HG02678 (cell line): ENCODE measurements around the gene CHGA.

ENCODE experiments used
- ATAC-seq: cut with Tn5 transposase; IDR thresholded peaks from one replicate; pipeline ENCODE4 v1.9.1; 2021; ENCODE audit warnings: mild to moderate bottlenecking, moderate library complexity; ENCODE audit not compliant: unreplicated experiment

CHGA gene

DNA sequence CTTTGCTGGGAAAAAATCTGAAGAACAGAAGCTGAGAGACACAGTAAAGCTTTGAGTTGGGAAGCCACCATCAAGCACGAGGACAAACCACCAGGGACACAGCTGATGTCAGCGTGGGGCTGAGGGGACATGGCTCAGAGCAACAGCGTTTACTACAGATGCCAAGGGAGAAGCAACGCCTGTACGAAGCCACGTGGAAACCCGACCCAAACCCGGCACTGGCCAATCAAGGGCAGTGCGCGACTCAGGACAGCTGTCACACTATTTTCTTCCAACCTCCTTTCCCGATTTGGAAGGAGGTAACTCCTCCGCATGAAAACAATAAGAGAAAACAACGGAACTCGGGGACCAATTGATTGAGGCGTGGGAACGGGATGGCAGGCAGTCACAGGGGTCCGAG is 20.2 kb upstream of the CHGA start:
- ATAC-seq = no peak

DNA sequence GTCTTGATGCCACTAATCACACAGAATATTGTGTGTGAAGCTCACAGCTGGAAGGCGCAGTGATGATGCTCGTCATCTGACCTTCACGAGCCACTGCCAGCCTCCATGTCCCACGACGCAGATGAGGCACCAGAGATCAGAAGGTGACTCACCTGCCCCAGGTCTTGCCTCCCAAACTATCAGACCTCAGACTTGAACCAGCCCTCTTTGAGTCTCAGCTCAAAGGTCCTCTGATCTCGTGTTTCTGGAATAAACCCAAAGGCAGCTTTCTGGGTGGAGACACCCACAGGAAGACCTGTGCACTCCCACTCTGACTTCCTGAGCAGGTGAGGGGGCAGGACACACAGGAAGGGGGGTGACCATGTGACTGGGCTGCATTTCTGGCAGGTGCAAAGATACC is 19.6 kb upstream of the CHGA start:
- ATAC-seq = no peak

DNA sequence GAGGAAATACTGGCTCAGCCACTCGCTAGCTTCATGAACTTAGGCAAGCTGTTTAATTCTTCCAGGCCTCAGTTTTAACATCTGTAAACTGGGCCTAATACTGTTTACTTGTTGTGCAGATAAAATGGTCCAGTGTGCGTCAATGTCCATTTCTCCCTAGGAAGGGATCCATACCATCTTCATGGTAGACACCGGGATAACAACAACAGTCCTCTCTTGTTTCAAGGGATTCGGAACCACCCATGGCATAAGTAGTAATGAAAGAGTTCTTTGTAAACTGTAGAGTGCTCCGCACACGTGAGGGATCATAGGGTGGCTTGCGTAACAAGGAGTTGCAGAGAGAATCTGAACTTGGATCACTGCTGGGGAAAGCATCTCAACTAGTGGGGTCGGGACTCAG is 17.3 kb upstream of the CHGA start:
- no peak for ATAC-seq

DNA sequence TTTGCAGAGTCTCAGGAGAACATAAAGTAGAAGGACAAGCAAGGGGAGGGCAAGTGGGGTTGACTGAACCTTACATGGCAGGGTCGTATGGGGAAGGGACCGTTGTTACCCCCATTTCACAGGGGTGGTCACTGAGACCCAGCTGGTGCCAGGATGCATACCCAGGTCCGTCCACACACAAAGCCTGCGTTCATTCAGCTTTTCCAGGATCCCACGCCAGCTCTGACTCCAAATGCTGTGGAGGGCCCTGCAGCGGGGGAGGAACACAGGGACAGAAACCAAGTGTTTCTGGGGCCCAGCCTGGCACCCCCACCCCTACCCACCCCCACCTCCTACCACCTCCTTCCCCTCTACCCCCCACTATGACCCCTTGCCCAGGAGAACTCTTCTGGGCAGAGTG is 16.5 kb upstream of the CHGA start:
- ATAC-seq = no peak

DNA sequence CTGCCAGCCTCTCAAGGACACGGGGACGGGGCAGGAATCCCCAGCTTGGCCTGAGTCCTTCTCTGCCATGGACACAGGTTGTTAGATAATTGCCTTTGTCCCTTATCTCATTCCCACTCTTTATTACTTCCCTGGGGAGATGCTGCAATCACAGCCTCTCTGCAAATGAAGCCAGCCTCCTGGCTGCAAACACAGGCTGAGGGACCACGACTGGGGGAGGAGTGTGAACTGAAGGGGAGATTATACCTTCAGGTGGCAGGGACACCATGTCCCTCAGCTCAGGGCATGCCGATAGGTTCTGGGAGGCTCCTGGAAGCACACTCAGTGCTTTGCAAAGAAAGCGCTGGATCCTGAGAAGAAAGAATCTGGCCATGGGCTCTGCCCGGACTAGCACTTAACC is 16.1 kb upstream of the CHGA start:
- ATAC-seq = no peak

DNA sequence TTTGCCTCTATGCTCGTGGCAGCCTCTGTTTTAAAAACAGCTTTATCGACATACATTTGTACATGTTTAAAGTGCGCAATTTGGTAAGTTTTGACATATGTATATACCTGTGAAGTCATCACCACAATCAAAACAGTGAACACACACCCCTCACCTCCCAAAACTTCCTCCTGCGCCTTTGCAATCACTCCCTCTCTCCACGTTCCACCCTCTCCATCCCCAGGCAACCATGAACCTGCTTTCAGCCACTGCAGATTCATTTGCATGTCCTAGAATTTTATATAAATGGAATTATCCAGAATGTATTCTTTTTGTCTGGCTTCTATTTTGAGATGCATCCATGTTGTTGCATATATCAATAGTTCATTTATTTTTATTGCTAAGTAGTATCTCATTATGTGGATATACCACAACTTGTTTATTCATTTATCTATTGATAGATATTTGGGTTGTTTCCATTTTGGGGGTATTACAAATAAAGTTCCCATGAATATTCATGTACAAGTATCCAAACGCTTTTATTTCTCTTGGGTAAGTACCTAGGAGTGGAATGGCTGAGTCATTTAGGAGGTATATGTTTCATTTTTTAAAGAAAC is 15.5 kb upstream of the CHGA start:
- no peak for ATAC-seq

DNA sequence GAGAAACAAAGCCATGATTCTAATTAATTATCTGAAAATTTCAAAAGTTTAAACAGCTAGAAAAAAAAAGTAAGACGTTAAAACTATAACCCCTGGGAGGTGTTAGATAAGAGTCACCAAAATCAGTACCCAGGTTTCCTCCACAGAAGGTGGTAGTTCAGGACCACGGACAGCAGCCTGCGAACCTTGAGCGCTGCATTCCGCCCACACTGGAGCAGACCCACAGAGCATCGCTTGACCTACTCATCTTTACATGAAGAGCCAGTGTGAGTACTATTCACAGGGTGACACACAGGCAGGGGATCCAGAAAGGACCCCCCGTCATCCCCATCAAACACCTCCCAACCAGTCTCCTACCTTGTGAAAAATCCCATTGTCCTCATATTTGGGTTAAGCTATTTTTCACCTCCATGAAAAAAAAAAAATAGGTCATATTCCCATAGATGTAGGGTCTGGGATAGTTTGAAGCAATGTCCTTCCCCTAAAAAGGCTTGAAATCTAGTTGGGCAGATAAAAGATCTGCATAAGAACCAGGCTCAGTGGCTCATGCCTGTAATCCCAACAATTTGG is 8.8 kb upstream of the CHGA start:
- no peak for ATAC-seq

DNA sequence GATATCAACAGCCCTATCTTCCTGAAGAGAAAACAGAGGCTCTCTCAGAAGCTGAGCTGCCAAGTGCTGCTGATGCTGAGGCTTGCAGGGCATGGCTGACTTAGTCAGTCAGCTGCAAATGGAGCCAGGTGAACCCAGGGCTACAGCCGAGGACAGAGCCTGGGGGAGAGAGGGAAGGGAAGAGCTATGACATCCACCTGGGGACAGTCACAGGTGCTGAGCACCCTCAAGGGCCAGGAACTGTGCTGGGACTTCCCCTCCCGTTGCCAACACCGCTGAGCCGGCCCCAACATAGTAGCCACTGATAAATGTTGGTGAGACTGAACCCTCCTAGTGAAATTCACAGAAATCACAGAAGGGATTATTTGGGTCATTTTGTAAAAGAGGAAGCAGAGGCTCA is 6.7 kb upstream of the CHGA start:
- ATAC-seq = no peak

DNA sequence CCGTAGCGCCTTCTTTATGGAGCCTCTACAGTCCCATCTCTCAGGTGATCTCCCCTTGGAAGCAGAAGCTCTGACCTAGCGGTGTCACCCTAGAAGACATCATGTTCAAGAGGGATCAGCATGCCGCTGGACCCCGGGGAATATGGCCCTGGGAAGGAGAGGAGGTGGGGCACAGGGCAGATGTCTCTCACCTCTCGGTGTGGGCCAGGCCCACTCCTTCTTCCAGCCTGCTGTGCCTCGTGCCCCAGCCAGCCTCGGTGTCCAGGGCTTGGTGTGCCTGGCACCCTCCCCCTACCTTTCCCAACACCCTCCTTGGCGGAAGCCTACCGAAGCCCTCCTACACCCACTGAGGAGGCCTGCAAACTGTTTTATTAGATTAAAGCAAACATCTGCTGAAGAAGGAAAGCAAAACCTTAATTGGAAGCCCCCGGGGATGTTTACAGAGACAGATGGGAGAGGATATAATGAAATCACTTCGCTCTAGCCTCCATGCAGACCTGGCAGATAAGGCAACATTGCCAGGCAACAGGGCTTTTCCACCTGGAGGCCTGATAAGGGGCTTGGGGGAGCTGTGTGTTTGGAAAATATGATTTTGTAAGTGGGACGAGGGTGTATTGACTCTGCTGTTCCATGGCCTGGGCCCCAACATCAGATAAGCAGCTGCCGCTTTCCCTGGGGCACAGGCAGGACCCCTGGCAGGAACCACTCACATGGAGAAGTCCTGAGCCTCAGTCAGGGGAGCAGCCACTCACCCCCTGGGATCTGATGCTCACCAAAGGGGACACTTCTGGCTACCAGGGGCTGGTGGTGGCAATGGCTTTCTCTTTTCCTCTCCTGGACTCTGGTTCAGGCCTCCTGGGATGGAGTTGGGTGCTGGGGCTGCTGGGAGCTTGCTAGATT is 5.7 kb upstream of the CHGA start:
- ATAC-seq = no peak

DNA sequence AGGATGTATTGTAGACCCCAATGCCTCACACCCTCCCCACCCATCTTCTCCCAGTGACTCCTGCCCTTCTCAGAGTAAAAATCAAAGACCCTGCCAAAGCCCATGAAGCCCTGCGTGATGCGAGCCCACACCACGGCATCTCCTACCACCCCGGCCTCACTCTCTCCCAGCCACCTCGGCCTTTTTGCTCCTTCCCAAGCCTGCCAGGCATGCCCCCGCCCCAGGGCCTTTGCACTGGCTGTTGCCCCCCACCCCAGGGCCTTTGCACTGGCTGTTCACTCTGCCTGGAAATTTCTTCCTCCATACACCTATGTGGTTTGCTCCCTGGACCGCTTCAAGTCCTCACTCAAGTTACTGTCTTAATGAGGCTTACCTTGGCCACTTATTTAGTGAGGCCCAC is 5.0 kb upstream of the CHGA start:
- ATAC-seq = no peak

DNA sequence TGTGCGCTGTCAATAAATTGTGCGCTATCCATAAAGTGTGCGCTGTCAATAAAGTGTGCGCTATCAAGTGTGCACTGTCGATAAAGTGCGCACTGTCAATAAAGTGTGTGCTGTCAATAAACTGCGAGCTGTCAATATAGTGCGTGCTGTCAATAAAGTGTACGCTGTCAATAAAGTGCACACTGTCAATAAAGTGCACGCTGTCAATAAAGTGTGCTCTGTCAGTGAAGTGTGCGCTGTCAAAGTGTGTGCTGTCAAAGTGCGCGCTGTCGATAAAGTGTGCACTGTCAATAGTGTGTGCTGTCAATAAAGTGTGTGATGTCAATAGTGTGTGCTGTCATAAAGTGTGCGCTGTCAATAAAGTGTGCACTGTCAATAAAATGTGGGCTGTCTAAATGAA is 2.9 kb upstream of the CHGA start:
- no peak for ATAC-seq

DNA sequence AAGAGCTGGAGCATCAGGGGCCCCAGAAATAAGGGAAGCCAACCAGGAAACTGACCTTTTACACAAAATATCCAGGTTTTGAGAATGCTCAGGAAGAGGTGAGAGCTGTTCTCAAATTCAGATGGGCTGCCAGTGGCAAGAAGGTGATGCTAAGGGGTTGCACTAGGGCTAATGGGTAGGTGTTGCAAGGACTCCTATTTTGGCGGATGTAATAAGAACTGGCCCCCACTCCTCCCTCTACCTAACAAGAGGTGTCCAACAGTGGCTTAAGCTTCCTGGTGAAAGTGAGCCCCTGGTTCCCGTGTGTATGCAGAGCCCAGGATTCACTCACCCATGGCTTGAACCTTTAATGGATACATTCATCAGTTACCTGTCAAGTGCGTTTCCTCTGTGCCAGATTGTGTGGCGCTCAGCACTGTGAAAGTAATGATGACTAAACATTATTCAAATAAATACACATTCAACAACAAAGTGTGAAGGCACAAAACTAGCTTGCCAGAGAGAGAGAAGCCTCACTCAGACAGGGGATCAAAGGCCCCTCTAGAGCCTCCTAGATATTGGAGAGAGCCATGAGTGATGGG is 705 bp upstream of the CHGA start:
- ATAC-seq = no peak

DNA sequence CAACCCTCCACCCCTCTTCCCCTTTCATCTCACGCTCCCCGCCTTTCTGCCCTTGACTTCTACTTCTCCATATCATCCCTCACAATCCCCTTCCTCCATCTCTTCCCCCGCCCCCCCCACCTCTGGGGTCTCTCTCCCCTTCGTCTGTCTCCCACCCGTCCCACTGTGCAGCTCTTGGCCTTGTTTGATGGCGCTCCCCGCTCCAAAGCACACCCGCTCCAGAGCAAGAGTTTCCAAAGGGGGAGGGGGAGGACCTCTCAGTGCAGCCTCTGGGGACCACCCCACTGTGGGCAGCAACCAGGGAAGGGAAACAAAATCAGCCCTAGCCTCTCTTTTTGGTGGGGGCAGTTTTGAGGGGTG is 774 bp downstream of the CHGA start:
- no peak for ATAC-seq

DNA sequence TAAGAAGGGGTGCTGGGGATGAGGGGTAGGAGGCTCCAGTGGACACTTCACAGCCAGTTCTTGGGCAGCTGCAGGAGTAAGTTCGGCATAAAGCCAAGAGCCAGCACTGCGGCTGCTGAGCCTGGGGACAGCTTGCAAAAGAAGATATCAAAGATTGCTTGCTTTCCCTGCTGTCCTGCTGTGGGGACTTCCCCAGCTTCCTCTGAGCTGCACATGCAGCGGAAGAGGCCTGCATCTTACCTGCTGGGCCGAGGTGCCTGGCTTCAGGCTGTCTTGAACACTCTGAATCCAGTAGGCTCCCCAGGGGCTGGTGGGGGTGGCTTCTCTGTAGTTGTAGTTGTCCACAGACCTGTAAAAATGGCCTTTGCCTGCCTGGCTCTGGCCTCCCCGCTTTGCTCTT is 1.3 kb downstream of the CHGA start:
- ATAC-seq = no peak

DNA sequence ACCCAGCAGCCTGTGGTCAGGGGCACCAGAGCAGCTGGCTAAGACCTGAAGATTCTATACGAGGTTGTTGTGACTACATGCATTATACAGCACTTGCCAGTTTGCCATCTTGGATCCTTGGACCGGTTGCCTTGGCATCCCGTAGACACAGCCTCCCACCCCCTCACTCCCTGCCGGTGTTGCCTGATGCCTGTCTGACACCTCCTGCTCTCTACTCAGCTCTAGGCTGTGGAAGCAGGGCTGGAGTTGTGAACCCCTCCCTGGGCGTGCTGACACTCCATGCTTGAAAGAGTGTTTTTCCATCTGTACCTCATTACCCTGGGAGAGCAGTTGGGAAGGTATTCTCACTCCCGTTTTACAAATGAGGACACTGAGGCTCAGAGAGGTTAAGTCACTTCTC is 2.5 kb downstream of the CHGA start:
- no peak for ATAC-seq

DNA sequence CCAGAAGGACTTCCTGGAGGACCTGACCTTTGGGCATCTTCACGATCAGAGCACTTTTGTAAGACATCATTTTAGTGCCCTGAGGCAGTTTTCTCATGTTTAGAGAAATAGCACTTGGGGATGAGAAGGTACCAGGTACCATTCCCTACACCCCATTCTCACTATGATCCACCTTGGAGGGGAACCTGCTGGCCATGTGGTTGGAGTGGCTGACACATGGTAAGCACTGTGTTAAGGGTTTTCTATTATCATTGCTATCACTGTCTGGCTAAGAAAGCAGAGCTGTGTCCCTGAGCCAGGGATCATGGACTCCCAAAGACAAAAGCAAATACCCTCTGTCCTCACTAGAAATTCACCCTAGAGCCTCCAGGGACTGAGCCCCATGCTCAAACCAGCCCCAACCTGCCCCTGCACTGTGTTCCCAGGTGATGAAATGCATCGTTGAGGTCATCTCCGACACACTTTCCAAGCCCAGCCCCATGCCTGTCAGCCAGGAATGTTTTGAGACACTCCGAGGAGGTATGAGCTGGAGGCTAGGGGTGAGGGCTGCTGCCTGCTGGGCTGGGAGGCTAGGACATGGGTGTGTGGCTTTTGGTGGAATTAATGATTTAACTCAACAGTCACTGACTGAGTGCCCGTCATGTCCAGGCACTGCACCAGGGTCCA is 3.4 kb downstream of the CHGA start:
- no peak for ATAC-seq

DNA sequence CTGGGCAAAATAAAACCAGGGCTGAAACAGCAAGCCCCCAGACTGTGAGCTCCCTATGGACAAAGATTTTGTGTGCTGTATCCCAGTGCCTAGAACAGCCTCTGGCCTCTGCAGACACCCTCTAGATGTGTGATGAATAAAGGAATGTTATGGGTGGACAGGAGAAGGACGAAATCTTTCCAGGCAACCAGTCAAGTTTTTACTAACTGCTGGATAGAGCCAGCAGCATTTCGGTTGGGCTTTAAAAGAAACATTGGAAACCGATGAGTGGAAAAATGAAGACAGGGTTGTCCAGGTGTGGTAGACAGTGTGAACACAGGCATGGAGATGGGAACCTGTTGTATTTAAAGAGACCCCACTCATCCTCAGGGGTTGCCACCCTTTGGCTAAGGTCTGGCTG is 4.0 kb downstream of the CHGA start:
- no peak for ATAC-seq

DNA sequence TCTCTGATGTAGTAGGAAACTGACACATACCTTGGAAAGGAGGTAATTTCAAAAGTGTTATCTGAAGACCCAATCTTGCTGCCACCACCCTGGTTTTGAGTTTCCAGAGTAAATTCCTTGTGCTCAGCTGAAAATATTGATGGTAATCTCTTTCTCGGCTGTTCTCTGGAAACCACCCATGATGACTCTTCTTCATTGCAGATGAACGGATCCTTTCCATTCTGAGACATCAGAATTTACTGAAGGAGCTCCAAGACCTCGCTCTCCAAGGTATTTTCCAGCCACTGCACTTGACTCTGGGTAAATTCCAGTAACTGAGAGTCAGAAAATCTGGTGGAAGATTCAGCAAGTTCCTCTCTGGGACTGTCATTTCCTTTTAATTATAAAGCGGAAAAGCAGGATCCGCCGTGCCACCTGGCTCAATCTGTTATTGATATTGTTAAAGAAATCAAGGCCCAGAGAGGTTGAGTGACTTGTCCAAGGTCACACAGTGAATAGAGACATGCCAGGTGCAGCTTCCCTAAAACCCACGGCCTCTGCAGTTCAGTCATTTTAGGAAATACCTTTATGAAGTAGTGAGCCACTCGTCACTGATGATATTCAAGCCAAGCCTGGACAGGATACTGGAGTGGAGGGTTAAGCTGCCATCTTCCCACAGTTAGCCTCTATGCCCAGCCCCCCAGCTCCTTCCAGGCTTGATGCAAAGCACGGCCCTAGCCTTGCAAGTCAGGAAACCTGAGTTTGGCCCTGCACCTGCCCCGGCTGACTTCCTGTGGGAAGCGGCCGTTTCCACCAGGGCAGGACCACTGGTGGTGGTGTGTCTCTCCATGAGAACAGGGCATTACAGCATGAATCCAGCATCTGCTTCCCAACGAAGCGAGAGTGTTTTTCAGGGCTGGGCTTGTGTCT is 4.7 kb downstream of the CHGA start:
- ATAC-seq = no peak

DNA sequence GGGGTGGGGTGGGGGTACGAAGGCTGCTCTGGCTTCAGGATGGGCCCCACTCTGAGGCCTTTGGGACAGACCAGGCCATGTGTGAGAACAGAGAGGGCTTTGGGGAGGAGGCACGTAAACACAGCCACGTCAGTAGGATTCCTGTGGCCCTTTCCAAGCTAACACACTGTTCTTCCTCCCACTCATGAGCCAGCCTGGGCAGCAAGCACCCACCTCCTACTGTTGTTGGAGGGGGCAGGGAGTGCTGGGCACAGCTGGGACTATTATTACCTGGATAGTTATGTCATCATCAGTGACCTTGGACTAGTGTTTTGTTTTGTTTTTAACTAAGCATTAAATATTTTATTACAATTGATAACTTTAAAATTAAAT is 5.3 kb downstream of the CHGA start:
- ATAC-seq = no peak

DNA sequence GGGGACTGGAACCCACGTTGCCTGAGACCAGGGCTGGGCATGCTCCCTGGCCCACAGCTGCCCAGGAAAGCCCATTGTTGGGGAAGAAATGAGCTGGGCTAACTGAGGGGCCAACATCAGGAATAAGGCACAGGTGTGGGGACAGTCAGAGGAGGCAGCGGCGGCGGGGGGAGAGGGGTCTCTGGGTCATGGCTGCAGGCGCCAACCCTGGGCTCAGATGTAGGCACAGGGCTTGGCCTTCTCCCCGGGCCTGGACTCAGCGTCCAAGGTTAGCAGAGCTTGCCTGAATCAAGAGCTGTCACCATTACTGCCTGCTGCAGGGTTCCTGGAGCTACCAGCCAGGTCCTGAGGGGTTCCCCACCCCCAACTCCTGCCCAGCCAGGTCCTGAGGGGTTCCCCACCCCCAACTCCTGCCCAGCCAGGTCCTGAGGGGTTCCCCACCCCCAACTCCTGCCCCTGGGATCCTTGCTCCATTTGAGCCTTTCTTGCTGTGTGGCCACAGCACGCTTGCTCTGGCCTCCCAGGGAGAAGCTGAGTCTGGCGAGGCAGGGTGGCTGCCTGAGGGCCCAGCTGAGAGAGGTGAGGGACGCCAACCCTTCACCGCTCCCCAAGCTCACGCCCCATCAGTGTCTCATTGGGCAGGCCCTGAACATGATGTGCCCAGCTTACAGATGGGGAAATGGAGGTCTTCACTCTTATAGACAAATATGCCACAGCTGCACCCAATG is 6.2 kb downstream of the CHGA start:
- no peak for ATAC-seq
